GM21360 (cell line): Measurements from ENCODE around the gene TRPC4.

ENCODE experiments used
- ATAC-seq: cut with Tn5 transposase; IDR thresholded peaks from one replicate; pipeline ENCODE4 v1.9.1; 2021; ENCODE audit warnings: mild to moderate bottlenecking, moderate library complexity; ENCODE audit not compliant: unreplicated experiment

TRPC4 gene

GRCh38 chr13:37869756-37870488, at the start of gene TRPC4:
Gene TRPC4, minus strand, starts transcription at chr13:37869772. Its CDS starts 86,439 bp downstream, at chr13:37783333.
- ATAC-seq: no peak

GRCh38 chr13:37918751-37919150, 49.2 kb upstream of the TRPC4 start:
- ATAC-seq: no peak

DNA sequence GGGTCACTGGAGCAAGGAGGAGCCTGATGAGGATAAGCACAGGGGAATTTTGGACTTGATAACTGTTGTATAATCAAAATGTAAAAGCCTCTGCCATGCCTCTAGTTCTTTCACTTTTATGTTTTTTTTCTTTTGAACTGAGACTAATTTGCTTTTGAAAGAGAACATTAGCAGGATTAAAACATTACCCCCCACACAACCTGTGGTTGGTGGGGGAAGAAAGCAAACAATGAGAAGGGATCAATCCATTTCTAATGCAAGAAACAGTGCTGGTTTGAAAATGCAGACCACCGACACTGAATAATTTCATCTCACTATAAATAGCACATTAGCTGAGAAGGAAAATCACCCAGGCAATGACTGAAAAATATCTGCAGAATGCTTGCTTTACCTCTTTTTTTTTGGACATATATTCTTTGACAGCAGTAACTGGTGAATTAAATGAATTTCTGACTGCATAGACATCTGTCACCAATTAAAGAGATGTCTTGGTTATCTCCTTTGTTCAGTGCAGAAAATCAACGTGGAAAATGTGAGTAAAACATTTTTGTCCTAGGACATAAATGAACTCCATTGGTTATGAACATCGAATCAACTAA, 48.6 kb upstream of the TRPC4 start:
- no peak for ATAC-seq

GRCh38 chr13:37914781-37915391, 45.3 kb upstream of the TRPC4 start:
- ATAC-seq: no peak

- no peak for ATAC-seq
These were observed 41.2 kb upstream of the TRPC4 start for GRCh38 chr13:37910790-37911189.

- ATAC-seq: no peak
These were observed 37.3 kb upstream of the TRPC4 start for GRCh38 chr13:37906880-37907279.

GRCh38 chr13:37905736-37906135, 36.2 kb upstream of the TRPC4 start:
- ATAC-seq: no peak

GRCh38 chr13:37899753-37900152, 30.2 kb upstream of the TRPC4 start:
- ATAC-seq: no peak

DNA sequence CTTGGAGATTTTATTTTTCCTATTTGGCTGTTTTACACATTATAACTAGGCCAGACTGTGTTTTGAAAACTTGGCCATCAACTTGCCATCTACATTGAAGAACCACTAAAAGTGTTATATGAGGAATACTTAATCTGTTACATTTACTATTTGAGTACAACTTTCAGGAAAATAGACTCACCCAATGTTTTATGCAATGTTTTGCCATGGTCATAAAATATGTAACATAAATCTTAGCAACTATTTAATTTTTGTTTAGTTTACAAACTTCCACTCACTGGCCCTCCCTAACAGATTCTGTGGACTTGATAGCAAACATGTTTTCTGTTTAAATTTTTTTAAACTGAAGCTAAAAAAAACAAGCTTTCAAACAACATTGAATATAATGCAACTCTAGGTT, 23.7 kb upstream of the TRPC4 start:
- no peak for ATAC-seq

DNA sequence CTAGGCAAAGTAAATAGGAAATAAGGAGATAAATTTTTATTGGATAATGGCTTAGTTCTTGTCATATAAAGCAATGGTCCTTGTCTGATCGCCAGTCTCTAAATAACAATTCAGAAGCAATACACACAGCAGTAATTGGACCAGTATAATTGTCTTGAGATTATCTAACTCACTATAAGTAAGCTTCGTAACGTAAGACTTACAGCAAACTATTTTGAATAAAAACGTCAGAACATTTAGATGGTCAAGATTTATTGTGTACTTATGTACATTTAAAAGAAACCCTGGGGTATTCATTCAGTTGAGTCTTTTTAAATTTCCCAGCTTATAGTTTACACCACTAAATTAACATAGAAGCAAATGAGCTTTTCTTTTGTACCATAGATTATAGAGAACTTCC, 20.2 kb upstream of the TRPC4 start:
- ATAC-seq: no peak

DNA sequence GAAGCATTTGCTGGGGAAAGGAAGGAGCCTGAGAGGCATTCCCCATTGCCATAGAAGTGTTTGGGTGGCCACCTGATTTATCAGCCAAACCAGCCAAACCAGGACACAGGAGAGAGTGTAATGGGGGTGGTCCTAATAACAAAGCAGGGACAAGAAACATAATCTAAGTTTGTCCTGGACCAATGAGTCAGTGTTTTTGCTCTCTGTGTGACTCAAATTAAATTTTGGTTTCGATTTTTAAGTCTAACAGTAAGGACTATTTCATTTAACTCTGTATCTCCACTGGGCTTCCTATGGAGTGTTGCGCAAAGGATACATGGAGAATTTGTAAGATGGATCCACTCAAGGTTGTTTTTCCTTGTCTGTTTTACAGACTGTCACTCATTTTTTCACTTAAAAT, 19.5 kb upstream of the TRPC4 start:
- ATAC-seq: no peak

DNA sequence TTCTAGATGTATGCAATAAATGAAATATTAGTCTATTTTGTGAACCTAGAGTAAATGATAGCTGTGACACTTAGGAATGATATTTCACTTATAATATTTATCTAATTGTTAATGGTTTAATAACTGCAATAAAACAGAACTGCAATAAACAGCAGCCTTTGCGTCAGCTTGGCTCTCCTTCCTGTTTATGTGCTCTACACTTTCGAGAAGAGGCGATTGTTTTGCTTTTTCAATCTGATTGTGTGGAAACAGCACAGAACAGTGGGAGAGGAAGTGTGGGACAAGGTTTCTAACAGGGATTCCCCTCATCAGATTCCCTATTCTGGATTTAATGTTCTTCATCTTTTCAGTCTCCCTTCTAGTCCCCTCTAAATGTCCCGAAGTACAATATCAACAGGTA, 17.3 kb upstream of the TRPC4 start:
- no peak for ATAC-seq

DNA sequence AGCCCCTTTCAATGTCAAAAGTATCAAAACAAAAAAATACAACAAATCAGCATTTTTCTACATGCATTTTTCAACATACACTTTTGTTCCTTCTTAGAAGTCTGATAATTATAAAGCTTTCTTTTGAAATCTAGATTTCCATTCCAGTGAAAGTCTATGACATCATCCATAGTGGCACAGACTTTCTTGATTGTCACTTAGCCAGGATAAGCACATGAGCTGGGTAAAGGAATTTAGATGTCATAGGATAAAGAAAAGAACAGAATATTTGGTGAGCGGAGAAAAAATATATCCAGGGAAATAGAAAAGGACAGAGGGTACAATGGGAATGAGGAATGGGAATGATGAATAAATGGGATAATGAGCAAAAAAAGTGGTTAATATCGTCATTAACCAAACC, 15.1 kb upstream of the TRPC4 start:
- no peak for ATAC-seq

DNA sequence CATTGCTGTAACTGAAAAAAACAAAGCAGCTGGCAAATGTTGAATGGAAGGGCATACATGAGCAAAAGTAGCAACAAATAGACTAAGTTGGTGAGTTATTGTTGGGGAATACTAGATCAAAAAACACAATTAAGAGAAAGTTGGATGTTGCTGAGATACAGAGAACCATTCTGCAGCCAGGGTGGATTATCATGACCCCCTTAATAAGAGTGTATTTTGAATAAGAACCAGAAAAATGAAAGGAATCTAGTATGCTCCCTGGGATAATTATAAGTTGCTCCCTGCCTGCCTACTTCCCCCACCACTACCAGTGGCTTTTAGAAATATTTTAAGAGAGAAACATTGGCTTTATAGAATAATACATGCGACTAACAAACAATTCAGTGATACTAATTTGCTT, 14.5 kb upstream of the TRPC4 start:
- no peak for ATAC-seq

DNA sequence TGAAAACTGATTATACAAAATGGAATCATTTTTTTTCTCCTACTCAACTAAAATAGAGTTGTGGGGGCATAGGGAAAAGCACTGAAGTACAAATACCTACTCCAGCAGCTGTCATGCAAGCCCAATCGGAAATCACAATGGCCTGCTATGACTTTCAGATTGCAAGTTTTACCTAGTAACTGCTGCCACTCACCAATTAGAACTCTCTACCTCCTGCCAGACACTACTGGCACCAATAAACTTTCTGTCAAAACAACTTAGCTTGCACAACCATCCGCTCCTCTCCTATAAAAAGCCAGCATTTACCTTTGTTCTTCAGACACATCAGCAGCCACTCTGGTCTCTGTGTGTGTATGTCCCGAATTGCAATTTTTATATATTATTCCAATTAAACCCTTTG, 9.3 kb upstream of the TRPC4 start:
- ATAC-seq: no peak

- no peak for ATAC-seq
These were observed 8.9 kb upstream of the TRPC4 start for GRCh38 chr13:37878496-37878895.

GRCh38 chr13:37870895-37871550, 1.5 kb upstream of the TRPC4 start:
- ATAC-seq: no peak

GRCh38 chr13:37870489-37870845, 895 bp upstream of the TRPC4 start:
- ATAC-seq: no peak

DNA sequence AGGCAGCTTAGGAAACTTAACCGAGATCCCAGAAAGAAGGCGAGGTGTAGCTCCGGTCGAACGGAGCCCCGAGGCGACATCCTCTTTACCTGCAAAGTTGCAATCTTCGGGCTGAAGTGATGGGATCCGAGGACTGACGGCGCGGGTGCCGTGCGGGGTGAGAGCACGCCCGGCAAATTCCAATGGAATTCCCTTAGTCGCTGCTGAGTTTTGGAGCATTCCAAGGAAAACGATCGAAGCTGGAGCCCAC, 141 bp downstream of the TRPC4 start:
- ATAC-seq: no peak

GRCh38 chr13:37868691-37869505, 674 bp downstream of the TRPC4 start:
- ATAC-seq: no peak

- no peak for ATAC-seq
These were observed 5.9 kb downstream of the TRPC4 start for GRCh38 chr13:37863708-37864107.
